Stimulated activated CD8-positive, alpha-beta memory T cell treated with anti-CD3 and anti-CD28 coated beads, Interleukin-4, amount 100 ng/mL, for 1 hour (primary cell): ENCODE measurements around the gene PPP4R2.
A peak's percentile ranks its signal among the peaks of the same experiment; 100 is the strongest.

Experiments used
- DNase-seq, 2 donors: peaks; one replicate each; pipeline ENCODE4 v3.0.0-alpha.2; 2020; ENCODE audit warnings: low read depth in 2 of 2, low spot score in 1 of 2

The PPP4R2 gene

GRCh38 chr3:72996473-72997333, at the start of gene PPP4R2:
Gene PPP4R2 (plus strand): TSS chr3:72996811. CDS start chr3:72997038, 227 bp downstream.
- DNase-seq: peak; percentile 70 to 80

- DNase-seq: no peak
Measured at GRCh38 chr3:72947715-72948490, 48.7 kb upstream of the PPP4R2 start.

- DNase-seq: no peak
Measured at GRCh38 chr3:72949016-72949415, 47.6 kb upstream of the PPP4R2 start.

- DNase-seq: no peak
Measured at GRCh38 chr3:72950372-72950771, 46.2 kb upstream of the PPP4R2 start.

GRCh38 chr3:72950801-72951200, 45.8 kb upstream of the PPP4R2 start:
- no peak for DNase-seq

- no peak for DNase-seq
Measured at GRCh38 chr3:72951259-72951722, 45.3 kb upstream of the PPP4R2 start.

- no peak for DNase-seq
Measured at GRCh38 chr3:72953325-72953956, 43.2 kb upstream of the PPP4R2 start.

- DNase-seq: no peak
Measured at GRCh38 chr3:72957297-72957696, 39.3 kb upstream of the PPP4R2 start.

GRCh38 chr3:72959336-72959735, 37.3 kb upstream of the PPP4R2 start:
- DNase-seq: no peak

GRCh38 chr3:72960812-72961518, 35.6 kb upstream of the PPP4R2 start:
- DNase-seq: no peak

GRCh38 chr3:72961752-72962151, 34.9 kb upstream of the PPP4R2 start:
- no peak for DNase-seq

GRCh38 chr3:72962317-72962716, 34.3 kb upstream of the PPP4R2 start:
- no peak for DNase-seq

- no peak for DNase-seq
Measured at GRCh38 chr3:72964633-72965032, 32.0 kb upstream of the PPP4R2 start.

GRCh38 chr3:72968266-72968664, 28.3 kb upstream of the PPP4R2 start:
- DNase-seq: no peak

GRCh38 chr3:72969766-72970165, 26.8 kb upstream of the PPP4R2 start:
- DNase-seq: no peak

GRCh38 chr3:72970942-72971341, 25.7 kb upstream of the PPP4R2 start:
- DNase-seq: no peak

GRCh38 chr3:72972706-72973030, 23.9 kb upstream of the PPP4R2 start:
- DNase-seq: no peak

- DNase-seq: no peak
Measured at GRCh38 chr3:72973031-72973723, 23.4 kb upstream of the PPP4R2 start.

GRCh38 chr3:72973786-72974185, 22.8 kb upstream of the PPP4R2 start:
- DNase-seq: no peak

- DNase-seq: no peak
Measured at GRCh38 chr3:72974956-72975355, 21.7 kb upstream of the PPP4R2 start.
